ENCODE measurements around the gene EMP3. TPM values are rescaled to one million over a fixed set of nuclear protein-coding genes. Genes with fewer than 3 reads are reported as not detected.
A peak's percentile ranks its signal among the peaks of the same experiment; 100 is the strongest.

EMP3 gene
- total and polyA plus RNA-seq, 2 of the 13 experiments (the other 11 are each of a cell fraction or from before 2014, with no cell fraction given): 2.2 to 7.8 TPM

- TF ChIP-seq, protein P1, sequence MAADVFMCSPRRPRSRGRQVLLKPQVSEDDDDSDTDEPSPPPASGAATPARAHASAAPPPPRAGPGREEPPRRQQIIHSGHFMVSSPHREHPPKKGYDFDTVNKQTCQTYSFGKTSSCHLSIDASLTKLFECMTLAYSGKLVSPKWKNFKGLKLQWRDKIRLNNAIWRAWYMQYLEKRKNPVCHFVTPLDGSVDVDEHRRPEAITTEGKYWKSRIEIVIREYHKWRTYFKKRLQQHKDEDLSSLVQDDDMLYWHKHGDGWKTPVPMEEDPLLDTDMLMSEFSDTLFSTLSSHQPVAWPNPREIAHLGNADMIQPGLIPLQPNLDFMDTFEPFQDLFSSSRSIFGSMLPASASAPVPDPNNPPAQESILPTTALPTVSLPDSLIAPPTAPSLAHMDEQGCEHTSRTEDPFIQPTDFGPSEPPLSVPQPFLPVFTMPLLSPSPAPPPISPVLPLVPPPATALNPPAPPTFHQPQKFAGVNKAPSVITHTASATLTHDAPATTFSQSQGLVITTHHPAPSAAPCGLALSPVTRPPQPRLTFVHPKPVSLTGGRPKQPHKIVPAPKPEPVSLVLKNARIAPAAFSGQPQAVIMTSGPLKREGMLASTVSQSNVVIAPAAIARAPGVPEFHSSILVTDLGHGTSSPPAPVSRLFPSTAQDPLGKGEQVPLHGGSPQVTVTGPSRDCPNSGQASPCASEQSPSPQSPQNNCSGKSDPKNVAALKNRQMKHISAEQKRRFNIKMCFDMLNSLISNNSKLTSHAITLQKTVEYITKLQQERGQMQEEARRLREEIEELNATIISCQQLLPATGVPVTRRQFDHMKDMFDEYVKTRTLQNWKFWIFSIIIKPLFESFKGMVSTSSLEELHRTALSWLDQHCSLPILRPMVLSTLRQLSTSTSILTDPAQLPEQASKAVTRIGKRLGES (CRISPR knock-in tag; IDR thresholded peaks at IDR 0.05; ENCODE audit: borderline replicate concordance): no peak
- TF ChIP-seq ZBTB1 (CRISPR knock-in tag; IDR thresholded peaks at IDR 0.05; ENCODE audit: borderline replicate concordance) (no peak), SUZ12 (IDR thresholded peaks at IDR 0.05; ENCODE audit: low read depth, low read length) (no peak), MTERF4 (CRISPR knock-in tag; IDR thresholded peaks at IDR 0.05) (no peak), ZNF615 (CRISPR knock-in tag; IDR thresholded peaks at IDR 0.05; ENCODE audit: borderline replicate concordance) (no peak), GLI4 (CRISPR knock-in tag; IDR thresholded peaks at IDR 0.05; ENCODE audit: borderline replicate concordance) (no peak), HOXA5 (CRISPR knock-in tag; IDR thresholded peaks at IDR 0.05) (no peak; the same call in 1 of the 2 replicates), RFXANK (CRISPR knock-in tag; IDR thresholded peaks at IDR 0.05) (no peak), TGIF2 (CRISPR knock-in tag; IDR thresholded peaks at IDR 0.05) (0 out of 2 replicates have a peak, but pooled peaks have one; percentile 56), RERE (CRISPR knock-in tag; IDR thresholded peaks at IDR 0.05; ENCODE audit: low read depth) (no peak), KAT7 (CRISPR knock-in tag; IDR thresholded peaks at IDR 0.05; ENCODE audit: borderline replicate concordance) (no peak), ZNF224 (CRISPR knock-in tag; IDR thresholded peaks at IDR 0.05) (no peak), ZNF143 (CRISPR knock-in tag; IDR thresholded peaks at IDR 0.05) (no peak), ZNF616 (CRISPR knock-in tag; IDR thresholded peaks at IDR 0.05; ENCODE audit: low read depth) (0 out of 2 replicates have a peak, but pooled peaks have one; percentile 47), GTF2F1 (IDR thresholded peaks at IDR 0.05; ENCODE audit: low read length) (no peak), ZNF552 (CRISPR knock-in tag; IDR thresholded peaks at IDR 0.05; ENCODE audit: borderline replicate concordance) (no peak), POLR2AphosphoS2 (IDR thresholded peaks at IDR 0.05; ENCODE audit: low read depth, low read length) (no peak), HNRNPL (IDR thresholded peaks at IDR 0.05; ENCODE audit: low read depth, low read length) (0 out of 2 replicates have a peak, but pooled peaks have one; percentile 0)
- TF ChIP-seq, protein P2, sequence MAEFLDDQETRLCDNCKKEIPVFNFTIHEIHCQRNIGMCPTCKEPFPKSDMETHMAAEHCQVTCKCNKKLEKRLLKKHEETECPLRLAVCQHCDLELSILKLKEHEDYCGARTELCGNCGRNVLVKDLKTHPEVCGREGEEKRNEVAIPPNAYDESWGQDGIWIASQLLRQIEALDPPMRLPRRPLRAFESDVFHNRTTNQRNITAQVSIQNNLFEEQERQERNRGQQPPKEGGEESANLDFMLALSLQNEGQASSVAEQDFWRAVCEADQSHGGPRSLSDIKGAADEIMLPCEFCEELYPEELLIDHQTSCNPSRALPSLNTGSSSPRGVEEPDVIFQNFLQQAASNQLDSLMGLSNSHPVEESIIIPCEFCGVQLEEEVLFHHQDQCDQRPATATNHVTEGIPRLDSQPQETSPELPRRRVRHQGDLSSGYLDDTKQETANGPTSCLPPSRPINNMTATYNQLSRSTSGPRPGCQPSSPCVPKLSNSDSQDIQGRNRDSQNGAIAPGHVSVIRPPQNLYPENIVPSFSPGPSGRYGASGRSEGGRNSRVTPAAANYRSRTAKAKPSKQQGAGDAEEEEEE (CRISPR knock-in tag; IDR thresholded peaks at IDR 0.05; ENCODE audit: borderline replicate concordance): no peak
Observed at GRCh38 chr19:48363500-48363809, 38.1 kb downstream of the EMP3 start (continued).
